HG02970 (cell line): ENCODE data around the gene SERF2.
"Not testable (repeated sequence)": the region's sequence is repeated elsewhere in the genome, so short reads cannot be mapped to it uniquely, and the experiment has no call there.

ENCODE experiments used
- ATAC-seq: cut with Tn5 transposase; IDR thresholded peaks from one replicate; pipeline ENCODE4 v1.9.1; 2021; ENCODE audit warnings: mild to moderate bottlenecking, moderate library complexity, moderate number of reproducible peaks; ENCODE audit not compliant: unreplicated experiment, low FRiP score

Gene SERF2

DNA sequence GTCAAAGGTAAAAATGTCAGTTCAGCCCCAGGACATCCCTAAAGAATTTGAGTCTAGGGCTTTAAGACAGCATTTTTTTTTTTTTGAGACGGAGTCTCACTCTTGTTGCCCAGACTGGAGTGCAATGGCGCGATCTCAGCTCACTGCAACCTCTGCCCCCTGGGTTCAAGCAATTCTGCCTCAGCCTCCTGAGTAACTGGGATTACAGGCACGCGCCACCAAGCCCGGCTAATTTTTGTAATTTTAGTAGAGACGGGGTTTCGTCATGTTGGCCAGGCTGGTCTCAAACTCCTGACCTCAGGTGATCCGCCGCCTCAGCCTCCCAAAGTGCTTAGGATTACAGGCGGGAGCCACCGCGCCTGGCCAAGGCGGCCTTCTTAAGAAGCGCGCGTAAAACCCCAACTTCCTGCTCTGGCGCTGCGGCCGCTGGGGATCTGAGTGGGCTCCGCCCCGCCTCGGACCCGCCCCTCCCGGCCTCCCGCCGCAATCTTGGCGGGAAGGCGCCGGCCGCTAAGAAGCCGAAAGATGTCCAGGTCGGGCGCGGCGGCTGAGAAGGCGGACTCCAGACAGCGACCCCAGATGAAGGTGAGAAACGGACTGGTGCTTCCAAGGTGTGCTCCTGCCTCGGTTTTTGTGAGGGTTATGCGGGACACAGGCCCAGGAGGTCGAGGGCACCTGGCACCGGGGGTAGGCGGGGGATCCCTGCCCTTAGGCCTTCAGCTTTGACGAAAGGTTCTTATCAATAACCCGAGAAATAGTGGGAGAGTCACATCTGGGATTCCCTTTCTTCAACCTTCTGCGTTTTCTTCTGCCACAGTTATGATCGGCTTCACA is 34.6 kb downstream of the SERF2 start, which contains the start of gene WDR76:
WDR76 (plus strand) TSS at position 495 of the 834 bp plus-strand sequence; CDS start at position 526, 31 bp downstream.
- peak; percentile 51 for ATAC-seq

DNA sequence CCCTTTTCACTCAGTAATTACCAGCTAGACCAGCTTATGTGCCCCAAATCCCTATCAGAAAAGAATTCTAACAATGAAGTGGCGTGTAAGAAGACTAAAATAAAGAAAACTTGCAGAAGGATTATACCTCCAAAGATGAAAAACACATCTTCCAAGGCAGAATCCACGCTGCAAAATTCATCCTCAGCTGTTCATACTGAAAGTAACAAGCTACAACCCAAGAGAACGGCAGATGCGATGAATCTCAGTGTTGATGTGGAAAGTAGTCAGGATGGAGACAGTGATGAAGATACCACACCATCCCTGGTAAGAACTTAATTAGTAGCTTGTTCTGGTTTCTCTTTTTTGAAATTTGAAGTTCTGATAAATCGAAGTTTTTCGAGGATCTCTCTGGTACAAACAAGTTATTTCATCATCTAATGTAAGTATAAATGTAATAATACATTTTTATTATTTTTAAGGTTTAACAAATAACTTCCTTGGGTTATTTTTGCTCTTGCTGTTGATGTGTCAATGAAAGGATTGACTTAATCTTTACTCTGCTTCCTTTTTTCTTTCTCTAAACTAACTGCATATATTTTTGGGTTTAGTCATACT is 36.0 kb downstream of the SERF2 start:
- ATAC-seq, result no peak

DNA sequence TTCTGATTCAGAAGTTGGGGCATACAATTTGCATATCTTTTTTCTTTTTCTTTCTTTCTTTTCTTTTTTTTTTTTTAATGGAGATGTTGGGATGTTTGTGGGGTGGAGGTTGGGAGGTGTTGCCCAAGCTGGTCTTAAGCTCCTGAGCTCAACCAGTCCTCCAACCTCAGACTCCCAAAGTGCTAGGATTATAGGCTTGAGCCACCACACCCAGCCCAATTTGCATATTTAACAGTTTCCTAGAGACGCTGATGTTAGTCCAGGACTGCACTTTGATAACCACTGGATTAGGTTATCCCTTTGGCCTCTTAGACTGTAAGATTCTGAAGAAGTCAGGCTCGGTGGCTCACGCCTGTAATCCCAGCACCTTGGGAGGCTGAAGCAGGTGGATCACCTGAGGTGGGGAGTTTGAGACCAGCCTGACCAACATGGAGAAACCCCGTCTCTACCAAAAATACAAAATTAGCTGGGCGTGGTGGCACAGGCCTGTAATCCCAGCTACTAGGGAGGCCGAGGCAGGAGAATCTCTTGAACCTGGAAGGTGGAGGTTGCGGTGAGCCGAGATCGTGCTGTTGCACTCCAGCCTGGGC is 37.9 kb downstream of the SERF2 start:
- ATAC-seq, result not testable (repeated sequence)

DNA sequence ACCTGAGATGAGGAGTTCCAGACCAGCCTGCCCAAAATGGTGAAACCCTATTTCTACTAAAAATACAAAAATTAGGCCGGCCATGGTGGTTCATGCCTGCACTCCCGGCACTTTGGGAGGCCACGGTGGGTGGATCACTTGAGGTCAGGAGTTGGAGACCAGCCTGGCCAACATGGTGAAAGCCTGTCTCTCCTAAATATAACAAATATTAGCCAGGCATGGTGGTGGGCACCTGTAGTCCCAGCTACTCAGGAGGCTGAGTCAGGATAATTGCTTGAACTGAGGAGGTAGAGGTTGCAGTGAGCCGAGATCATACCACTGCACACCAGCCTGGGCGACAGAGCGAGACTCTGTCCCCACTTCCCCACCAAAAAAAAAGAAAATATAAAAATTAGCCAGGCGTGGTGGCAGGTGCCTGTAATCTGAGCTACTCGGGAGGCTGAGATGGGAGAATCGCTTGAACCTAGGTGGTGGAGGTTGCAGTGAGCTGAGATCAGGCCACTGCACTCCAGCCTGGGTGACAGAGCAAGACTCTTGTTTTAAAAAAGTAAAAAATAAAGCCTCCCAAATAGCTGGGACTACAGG is 38.7 kb downstream of the SERF2 start:
- not testable (repeated sequence) for ATAC-seq

DNA sequence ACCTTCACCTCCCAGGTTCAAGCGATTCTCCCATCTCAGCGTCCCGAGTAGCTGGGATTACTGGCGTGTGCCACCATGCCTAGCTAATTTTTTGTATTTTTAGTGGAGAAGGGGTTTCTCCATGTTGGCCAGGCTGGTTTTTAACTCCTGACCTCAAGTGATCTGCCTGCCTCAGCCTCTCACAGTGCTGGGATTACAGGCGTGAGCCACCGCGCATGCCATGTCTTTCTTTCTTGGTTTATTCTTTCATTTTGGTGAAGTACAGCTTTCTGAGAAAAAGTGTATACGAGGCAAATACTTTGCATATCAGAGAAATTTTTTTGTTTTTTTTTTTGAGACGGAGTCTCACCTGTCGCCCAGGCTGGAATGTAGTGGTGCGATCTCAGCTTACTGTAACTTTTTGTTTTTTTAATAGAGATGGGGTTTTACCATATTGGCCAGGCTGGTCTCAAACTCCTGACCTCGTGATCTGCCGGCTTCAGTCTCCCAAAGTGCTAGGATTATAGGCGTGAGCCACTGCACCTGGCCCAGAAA is 39.5 kb downstream of the SERF2 start:
- ATAC-seq, result not testable (repeated sequence)

DNA sequence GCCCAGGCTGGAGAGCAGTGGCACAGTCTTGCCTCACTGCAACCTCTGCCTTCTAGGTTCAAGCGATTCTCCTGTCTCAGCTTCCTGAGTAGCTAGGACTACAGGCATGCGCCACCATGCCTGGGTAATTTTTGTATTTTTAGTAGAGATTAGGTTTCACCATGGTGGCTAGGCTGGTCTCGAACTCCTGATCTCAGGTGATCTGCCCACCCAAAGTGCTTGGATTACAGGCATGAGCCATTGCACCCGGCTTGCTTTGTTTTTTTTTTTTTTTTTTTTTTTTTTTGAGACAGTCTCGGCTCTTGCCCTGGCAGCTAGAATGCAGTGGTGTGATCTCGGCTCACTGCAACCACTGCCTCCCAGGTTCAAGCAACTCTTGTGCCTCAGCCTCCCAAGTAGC is 40.4 kb downstream of the SERF2 start:
- ATAC-seq, result not testable (repeated sequence)

DNA sequence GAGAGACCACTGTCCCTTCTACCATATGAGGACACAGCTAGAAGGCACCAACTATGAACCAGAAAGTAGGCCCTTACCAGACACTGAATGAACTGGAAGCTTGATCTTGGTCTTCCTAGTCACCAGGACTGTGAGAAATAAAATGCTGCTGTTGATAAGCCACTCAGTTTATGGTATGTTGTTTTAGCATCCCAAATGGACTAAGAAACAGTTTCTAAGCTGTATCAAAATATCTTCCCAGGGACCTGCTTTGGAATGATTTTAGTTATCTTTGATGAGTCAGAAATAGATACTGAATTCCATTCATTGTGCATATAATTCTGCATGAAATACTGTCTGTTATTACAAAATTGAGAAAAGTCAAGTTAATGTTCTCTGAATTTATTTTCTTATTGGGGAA is 53.3 kb downstream of the SERF2 start:
- no peak for ATAC-seq
